HepG2 (cell line): Measurements from ENCODE around the gene NTMT1. TPM values are rescaled to one million over a fixed set of nuclear protein-coding genes. Genes with fewer than 3 reads are reported as not detected.

Source experiments
- ATAC-seq: fragments of 200-7000 bp; cut with Tn5 transposase; 3 replicates; pipeline ENCODE4 v1.9.1; 2020; ENCODE audit warnings: mild to moderate bottlenecking, moderate library complexity
- BruUV-seq: library from RNA; stranded (reverse); fragments of 400-500 nt; replicated peaks from 2 replicates; lab custom pipeline; 2021; lab: Mats Ljungman, UMichigan
- CTCF ChIA-PET: fragments of 300-600 bp; formaldehyde crosslinking; extraction: SDS; loops from one replicate; lab custom pipeline; 2021; ENCODE audit warnings: low total read pairs, inconsistent platforms, low intra/inter-chr PET ratio; lab: Yijun Ruan, JAX
- POLR2A ChIA-PET: fragments of 350-600 bp; sonication (Branson Sonifier 250); formaldehyde crosslinking; loops from one replicate; lab custom pipeline; 2020; ENCODE audit warnings: antibody characterized with exemption, inconsistent platforms; lab: Yijun Ruan, JAX
- DNase-seq: peaks from one replicate; pipeline ENCODE4 v3.0.0-alpha.2; 2015; ENCODE audit warnings: low spot score
- FAIRE-seq: peaks from 3 replicates; lab custom pipeline; 2011; peaks lifted over from hg19 to GRCh38; lab: Jason Lieb, UNC
- H2AFZ ChIP-seq: one replicate; pipeline ENCODE4 v1.6.1; 2011; ENCODE audit warnings: low read length, inconsistent platforms
- H3K27ac ChIP-seq: fragments of 300-600 bp; 3 replicates; pipeline ENCODE4 v1.8.0; 2011; ENCODE audit warnings: mixed run types, mild to moderate bottlenecking, mixed read lengths, low read length, inconsistent platforms; ENCODE audit not compliant: insufficient read depth; ENCODE audit errors: extremely low read length
- H3K27me3 ChIP-seq, 2 experiments: fragments of 200-600 bp in 1 of 2; 2 replicates in 1 of 2; 3 replicates in 1 of 2; pipeline versions ENCODE4 v1.6.0 to v1.8.0; 2011; ENCODE audit warnings: low read length in 2 of 2, mild to moderate bottlenecking in 2 of 2, moderate library complexity in 2 of 2, inconsistent platforms in 1 of 2; ENCODE audit not compliant: insufficient read depth in 2 of 2, control insufficient read depth in 1 of 2
- H3K36me3 ChIP-seq, 2 experiments: fragments of 200-600 bp in 1 of 2; replicated peaks in 1 of 2; 2 replicates in 1 of 2; 3 replicates in 1 of 2; pipeline versions ENCODE4 v1.5.1 to v1.8.0; 2011; ENCODE audit warnings: low read length in 2 of 2, inconsistent platforms in 1 of 2; ENCODE audit not compliant: insufficient read depth in 2 of 2, control insufficient read depth in 1 of 2
- H3K4me1 ChIP-seq: 2 replicates; pipeline ENCODE4 v1.5.1; 2012; ENCODE audit warnings: low read length, inconsistent platforms; ENCODE audit not compliant: insufficient read depth
- H3K4me2 ChIP-seq: 2 replicates; pipeline ENCODE4 v1.6.0; 2011; ENCODE audit warnings: low read depth, low read length, inconsistent platforms
- H3K4me3 ChIP-seq, 3 experiments: fragments of 200-600 bp in 1 of 3; sonication (generic), shearing (Covaris generic) in 1 of 3; replicated peaks in 1 of 3; 2 replicates each; pipeline ENCODE4 v1.5.1; 2011 to 2016; ENCODE audit warnings: low read length in 3 of 3, inconsistent platforms in 2 of 3, low read depth in 2 of 3, mild to moderate bottlenecking in 2 of 3, control low read depth in 1 of 3, mixed read lengths in 1 of 3; ENCODE audit not compliant: insufficient read depth in 1 of 3
- H3K79me2 ChIP-seq: one replicate; pipeline ENCODE4 v1.6.1; 2011; ENCODE audit warnings: low read length, inconsistent platforms; ENCODE audit not compliant: insufficient read depth
- H3K9ac ChIP-seq: 2 replicates; pipeline ENCODE4 v1.6.0; 2011; ENCODE audit warnings: mild to moderate bottlenecking, low read depth, low read length, inconsistent platforms; ENCODE audit not compliant: insufficient read depth
- H3K9me3 ChIP-seq: 2 replicates; pipeline ENCODE4 v1.5.1; 2012; ENCODE audit warnings: mild to moderate bottlenecking, low read length
- H4K20me1 ChIP-seq: 2 replicates; pipeline ENCODE4 v1.6.0; 2011; ENCODE audit warnings: inconsistent platforms, mild to moderate bottlenecking, low read length, moderate library complexity; ENCODE audit not compliant: insufficient read depth
- BATF2 ChIP-seq: sonication (generic); formaldehyde crosslinking; IDR thresholded peaks from 2 replicates; pipeline ENCODE4 v1.8.0; 2022; ENCODE audit warnings: mild to moderate bottlenecking, missing genetic modification reagents, moderate library complexity
- BRCA1 ChIP-seq: sonication (generic); formaldehyde crosslinking; IDR thresholded peaks from 2 replicates; pipeline ENCODE4 v1.4.0; 2020; ENCODE audit warnings: missing genetic modification reagents
- FIP1L1 ChIP-seq: fragments of 200-400 bp; formaldehyde crosslinking; IDR thresholded peaks from 2 replicates; pipeline ENCODE4 v1.6.1; 2018; ENCODE audit warnings: low read depth, mild to moderate bottlenecking, low read length, moderate library complexity, borderline replicate concordance; ENCODE audit not compliant: insufficient read depth
- GZF1 ChIP-seq: sonication (generic); formaldehyde crosslinking; IDR thresholded peaks from 2 replicates; pipeline ENCODE4 v1.5.1; 2020; ENCODE audit warnings: mild to moderate bottlenecking, missing genetic modification reagents
- HOXA5 ChIP-seq: sonication (generic); formaldehyde crosslinking; IDR thresholded peaks from 2 replicates; pipeline ENCODE4 v1.4.0; 2020; ENCODE audit warnings: missing genetic modification reagents
- NFKBIZ ChIP-seq: IDR thresholded peaks from 2 replicates; pipeline ENCODE4 v1.6.1; 2018; ENCODE audit warnings: missing genetic modification reagents, missing compliant biosample characterization
- REPIN1 ChIP-seq: sonication (generic); formaldehyde crosslinking; IDR thresholded peaks from 2 replicates; pipeline ENCODE4 v1.8.0; 2022; ENCODE audit warnings: missing genetic modification reagents, low read depth, mild to moderate bottlenecking, borderline replicate concordance
- SKI ChIP-seq: fragments of 450-650 bp; IDR thresholded peaks from one replicate; pipeline ENCODE4 v1.6.1; 2018; ENCODE audit warnings: mild to moderate bottlenecking; ENCODE audit not compliant: partially characterized antibody
- TP53 ChIP-seq: sonication (generic); formaldehyde crosslinking; conservative IDR thresholded peaks from 2 replicates; pipeline ENCODE4 v1.4.0; 2020; ENCODE audit warnings: missing genetic modification reagents
- ZNF432 ChIP-seq: sonication (generic); formaldehyde crosslinking; IDR thresholded peaks from 2 replicates; pipeline ENCODE4 v1.5.0; 2020; ENCODE audit warnings: missing genetic modification reagents, mild to moderate bottlenecking, borderline replicate concordance
- WGBS: methylation state at CpG from one replicate; pipeline ENCODE4 v1.1.6; 2017; ENCODE audit warnings: low lambda C conversion rate; 5-methylcytosine and 5-hydroxymethylcytosine counted together
- in situ Hi-C: cut with HindIII; loops from 2 replicates; pipeline ENCODE4 v1.10.0; 2017; ENCODE audit warnings: low pct_unique_long_range_greater_than_20kb; ENCODE audit not compliant: extremely low pct_ligation_motif_present
- intact Hi-C: fragments of 100-400 bp; cut with micrococcal nuclease; formaldehyde crosslinking; loops from one replicate; pipeline ENCODE4 v1.10.0; 2022; ENCODE audit not compliant: unreplicated experiment
- polyA plus RNA-seq, 8 experiments: library from polyadenylated mRNA; depleted of rRNA in 3 of 8; stranded (reverse) in 7 of 8; unstranded in 1 of 8; fragments of >200 nt; fragmentation: Illumina TruSeq in 4 of 8; extraction: Trizol in 4 of 8; gene quantifications; 2 replicates each; pipeline versions ENCODE4 v1.2.1 to v1.2.3, GENCODE V29; 2011 to 2016; ENCODE audit warnings: low read depth in 4 of 8, missing spikeins in 1 of 8, mixed read lengths in 1 of 8; ENCODE audit not compliant: insufficient read depth in 1 of 8
- total RNA-seq, 5 experiments: library from RNA; depleted of rRNA; stranded (reverse); fragments of >200 nt; fragmentation: Illumina TruSeq; extraction: Trizol; gene quantifications; 2 replicates each; pipeline ENCODE4 v1.2.3, GENCODE V29; 2016; ENCODE audit warnings: low read depth in 1 of 5
- TF ChIP-seq, protein P1 (sequence below), 2 experiments: fragments of 450-650 bp in 1 of 2; sonication (generic) in 1 of 2; formaldehyde crosslinking in 1 of 2; IDR thresholded peaks; 2 replicates each; pipeline versions ENCODE4 v1.6.1 to v1.8.0; 2016 to 2022; ENCODE audit warnings: antibody characterized with exemption in 1 of 2, mild to moderate bottlenecking in 1 of 2, missing genetic modification reagents in 1 of 2

Gene NTMT1
- total and polyA plus RNA-seq, 2 of the 13 experiments (the other 11 are each of a cell fraction or from before 2014, with no cell fraction given) = 49.1 to 53.8 TPM

DNA sequence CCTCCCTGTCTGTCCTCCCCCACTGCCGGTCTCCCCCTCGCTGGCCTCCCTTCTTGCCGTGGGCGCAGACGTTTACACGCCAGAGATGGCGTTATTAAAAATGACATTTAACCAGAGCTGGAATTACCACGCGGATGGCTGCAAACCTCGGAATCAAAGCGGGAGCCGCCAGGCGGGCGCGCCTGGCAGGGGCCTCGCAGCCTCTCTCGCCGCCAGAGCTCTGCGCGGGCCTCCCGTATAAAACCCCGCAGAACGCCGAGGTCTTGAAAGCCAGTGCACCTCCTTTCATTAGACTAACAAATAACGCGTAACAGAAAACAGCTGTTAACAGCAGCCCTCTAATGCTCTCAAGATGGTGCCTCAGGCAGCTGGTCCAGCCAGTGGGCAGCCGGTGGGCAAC, 49.7 kb downstream of the NTMT1 start:
- Histone ChIP-seq H3K79me2 (no peaks in the 10 kb centered on the region), H3K36me3 (no peaks in the 10 kb centered on the region), H2AFZ (no peak overlapping the region), H3K27ac (no peak overlapping the region), H4K20me1 (no peaks in the 10 kb centered on the region), H3K4me1 (no peaks in the 10 kb centered on the region), H3K9me3 (no peaks in the 10 kb centered on the region), H3K9ac (no peak overlapping the region), H3K27me3 (peaks cover 12 to 83% of the 10 kb centered on the region in 2 experiments), H3K4me3 (no peak overlapping the region), H3K4me2 (no peak overlapping the region)
- no peak for DNase-seq
- 42% methylated on average over 9 of the region's 27 CpGs for WGBS
- CTCF ChIA-PET = no interaction called here
- no peak for FAIRE-seq
- intact Hi-C loops = no loop called here
- no TSS peak for BruUV-seq
- in situ Hi-C loops = no loop called here
- ATAC-seq = no peak
- POLR2A ChIA-PET = no interaction called here
- TF ChIP-seq TP53 (CRISPR knock-in tag) = no peak
- TF ChIP-seq BRCA1 (CRISPR knock-in tag) = no peak
- no peak for TF ChIP-seq BATF2 (CRISPR knock-in tag)
- TF ChIP-seq, protein P1, sequence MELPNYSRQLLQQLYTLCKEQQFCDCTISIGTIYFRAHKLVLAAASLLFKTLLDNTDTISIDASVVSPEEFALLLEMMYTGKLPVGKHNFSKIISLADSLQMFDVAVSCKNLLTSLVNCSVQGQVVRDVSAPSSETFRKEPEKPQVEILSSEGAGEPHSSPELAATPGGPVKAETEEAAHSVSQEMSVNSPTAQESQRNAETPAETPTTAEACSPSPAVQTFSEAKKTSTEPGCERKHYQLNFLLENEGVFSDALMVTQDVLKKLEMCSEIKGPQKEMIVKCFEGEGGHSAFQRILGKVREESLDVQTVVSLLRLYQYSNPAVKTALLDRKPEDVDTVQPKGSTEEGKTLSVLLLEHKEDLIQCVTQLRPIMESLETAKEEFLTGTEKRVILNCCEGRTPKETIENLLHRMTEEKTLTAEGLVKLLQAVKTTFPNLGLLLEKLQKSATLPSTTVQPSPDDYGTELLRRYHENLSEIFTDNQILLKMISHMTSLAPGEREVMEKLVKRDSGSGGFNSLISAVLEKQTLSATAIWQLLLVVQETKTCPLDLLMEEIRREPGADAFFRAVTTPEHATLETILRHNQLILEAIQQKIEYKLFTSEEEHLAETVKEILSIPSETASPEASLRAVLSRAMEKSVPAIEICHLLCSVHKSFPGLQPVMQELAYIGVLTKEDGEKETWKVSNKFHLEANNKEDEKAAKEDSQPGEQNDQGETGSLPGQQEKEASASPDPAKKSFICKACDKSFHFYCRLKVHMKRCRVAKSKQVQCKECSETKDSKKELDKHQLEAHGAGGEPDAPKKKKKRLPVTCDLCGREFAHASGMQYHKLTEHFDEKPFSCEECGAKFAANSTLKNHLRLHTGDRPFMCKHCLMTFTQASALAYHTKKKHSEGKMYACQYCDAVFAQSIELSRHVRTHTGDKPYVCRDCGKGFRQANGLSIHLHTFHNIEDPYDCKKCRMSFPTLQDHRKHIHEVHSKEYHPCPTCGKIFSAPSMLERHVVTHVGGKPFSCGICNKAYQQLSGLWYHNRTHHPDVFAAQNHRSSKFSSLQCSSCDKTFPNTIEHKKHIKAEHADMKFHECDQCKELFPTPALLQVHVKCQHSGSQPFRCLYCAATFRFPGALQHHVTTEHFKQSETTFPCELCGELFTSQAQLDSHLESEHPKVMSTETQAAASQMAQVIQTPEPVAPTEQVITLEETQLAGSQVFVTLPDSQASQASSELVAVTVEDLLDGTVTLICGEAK (IDR thresholded peaks at IDR 0.05) = no peak
- TF ChIP-seq, protein P1 (CRISPR knock-in tag; IDR thresholded peaks at IDR 0.05) = no peak
- TF ChIP-seq ZNF432 (CRISPR knock-in tag) = no peak
- TF ChIP-seq HOXA5 (CRISPR knock-in tag) = no peak
- TF ChIP-seq FIP1L1 = no peak
- TF ChIP-seq SKI = no peak
- TF ChIP-seq NFKBIZ (CRISPR knock-in tag) = no peak
- no peak for TF ChIP-seq GZF1
- TF ChIP-seq REPIN1 (CRISPR knock-in tag) = no peak
